PFSK-1 (cell line): ENCODE data around the gene TRIP6.

Experiments
- FOXP2 ChIP-seq: optimal IDR thresholded peaks from 2 replicates; pipeline ENCODE3; 2011; ENCODE audit warnings: borderline replicate concordance, control low read depth, inconsistent platforms; ENCODE audit not compliant: insufficient read depth; ENCODE audit errors: extremely low read length, extremely low read depth
- POLR2AphosphoS5 ChIP-seq: IDR thresholded peaks from 2 replicates; pipeline ENCODE4 v1.6.1; 2012; ENCODE audit warnings: low read depth, mild to moderate bottlenecking, control low read depth, low read length, moderate library complexity
- SIN3A ChIP-seq: IDR thresholded peaks from 2 replicates; pipeline ENCODE4 v1.6.1; 2012; ENCODE audit warnings: mild to moderate bottlenecking, low read length, moderate library complexity, borderline replicate concordance; ENCODE audit not compliant: insufficient read depth
- TAF1 ChIP-seq: IDR thresholded peaks from 2 replicates; pipeline ENCODE4 v1.6.1; 2012; ENCODE audit warnings: low read length, control low read depth, borderline replicate concordance; ENCODE audit not compliant: insufficient read depth
- TF ChIP-seq, protein P1 (sequence below), 2 experiments: IDR thresholded peaks; 2 replicates each; pipeline versions ENCODE4 v1.6.1 to v1.8.0; 2011 to 2012; ENCODE audit warnings: low read depth in 2 of 2, low read length in 2 of 2, control low read depth in 1 of 2, inconsistent platforms in 1 of 2, mild to moderate bottlenecking in 1 of 2, moderate library complexity in 1 of 2; ENCODE audit not compliant: insufficient read depth in 1 of 2

TRIP6 gene

GRCh38 chr7:100908512-100908911, 41.3 kb downstream of the TRIP6 start:
- TF ChIP-seq, protein P1, sequence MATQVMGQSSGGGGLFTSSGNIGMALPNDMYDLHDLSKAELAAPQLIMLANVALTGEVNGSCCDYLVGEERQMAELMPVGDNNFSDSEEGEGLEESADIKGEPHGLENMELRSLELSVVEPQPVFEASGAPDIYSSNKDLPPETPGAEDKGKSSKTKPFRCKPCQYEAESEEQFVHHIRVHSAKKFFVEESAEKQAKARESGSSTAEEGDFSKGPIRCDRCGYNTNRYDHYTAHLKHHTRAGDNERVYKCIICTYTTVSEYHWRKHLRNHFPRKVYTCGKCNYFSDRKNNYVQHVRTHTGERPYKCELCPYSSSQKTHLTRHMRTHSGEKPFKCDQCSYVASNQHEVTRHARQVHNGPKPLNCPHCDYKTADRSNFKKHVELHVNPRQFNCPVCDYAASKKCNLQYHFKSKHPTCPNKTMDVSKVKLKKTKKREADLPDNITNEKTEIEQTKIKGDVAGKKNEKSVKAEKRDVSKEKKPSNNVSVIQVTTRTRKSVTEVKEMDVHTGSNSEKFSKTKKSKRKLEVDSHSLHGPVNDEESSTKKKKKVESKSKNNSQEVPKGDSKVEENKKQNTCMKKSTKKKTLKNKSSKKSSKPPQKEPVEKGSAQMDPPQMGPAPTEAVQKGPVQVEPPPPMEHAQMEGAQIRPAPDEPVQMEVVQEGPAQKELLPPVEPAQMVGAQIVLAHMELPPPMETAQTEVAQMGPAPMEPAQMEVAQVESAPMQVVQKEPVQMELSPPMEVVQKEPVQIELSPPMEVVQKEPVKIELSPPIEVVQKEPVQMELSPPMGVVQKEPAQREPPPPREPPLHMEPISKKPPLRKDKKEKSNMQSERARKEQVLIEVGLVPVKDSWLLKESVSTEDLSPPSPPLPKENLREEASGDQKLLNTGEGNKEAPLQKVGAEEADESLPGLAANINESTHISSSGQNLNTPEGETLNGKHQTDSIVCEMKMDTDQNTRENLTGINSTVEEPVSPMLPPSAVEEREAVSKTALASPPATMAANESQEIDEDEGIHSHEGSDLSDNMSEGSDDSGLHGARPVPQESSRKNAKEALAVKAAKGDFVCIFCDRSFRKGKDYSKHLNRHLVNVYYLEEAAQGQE (IDR thresholded peaks at IDR 0.05; ENCODE audit: insufficient read depth in 1 of 2, low read depth in 2 of 2, low read length in 2 of 2) = no peak
- no peak for TF ChIP-seq SIN3A
- no peak for TF ChIP-seq FOXP2
- no peak for TF ChIP-seq POLR2AphosphoS5
- TF ChIP-seq TAF1 = no peak

DNA sequence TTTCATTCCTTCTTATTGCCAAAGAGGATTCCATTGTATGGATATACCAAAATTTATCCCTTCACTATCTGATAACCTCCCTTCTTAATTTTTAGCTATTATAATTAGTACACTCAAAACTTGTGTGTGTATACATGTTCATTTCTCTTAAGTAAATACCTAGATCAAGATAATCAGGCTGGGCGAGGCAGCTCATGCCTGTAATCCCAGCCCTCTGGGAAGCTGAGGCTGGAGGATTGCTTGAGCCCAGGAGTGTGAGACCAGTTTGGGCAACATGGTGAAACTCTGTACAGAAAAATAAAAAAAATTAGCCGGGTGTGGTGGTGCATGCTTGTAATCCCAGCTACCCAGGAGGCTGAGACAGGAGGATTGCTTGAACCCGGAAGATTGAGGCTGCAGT, 44.3 kb downstream of the TRIP6 start:
- TF ChIP-seq POLR2AphosphoS5 = no peak
- TF ChIP-seq SIN3A = no peak
- TF ChIP-seq FOXP2 = no peak
- TF ChIP-seq TAF1 = no peak
- TF ChIP-seq, protein P1 (IDR thresholded peaks at IDR 0.05; ENCODE audit: insufficient read depth in 1 of 2, low read depth in 2 of 2, low read length in 2 of 2) = no peak

GRCh38 chr7:100914208-100914878, 47.2 kb downstream of the TRIP6 start:
- TF ChIP-seq TAF1 = no peak
- TF ChIP-seq SIN3A = no peak
- no peak for TF ChIP-seq FOXP2

GRCh38 chr7:100914879-100915447, 47.8 kb downstream of the TRIP6 start:
- TF ChIP-seq, protein P1 (IDR thresholded peaks at IDR 0.05; ENCODE audit: insufficient read depth in 1 of 2, low read depth in 2 of 2, low read length in 2 of 2) = no peak
- TF ChIP-seq POLR2AphosphoS5 (no peak), FOXP2 (no peak), SIN3A (no peak), TAF1 (no peak)

DNA sequence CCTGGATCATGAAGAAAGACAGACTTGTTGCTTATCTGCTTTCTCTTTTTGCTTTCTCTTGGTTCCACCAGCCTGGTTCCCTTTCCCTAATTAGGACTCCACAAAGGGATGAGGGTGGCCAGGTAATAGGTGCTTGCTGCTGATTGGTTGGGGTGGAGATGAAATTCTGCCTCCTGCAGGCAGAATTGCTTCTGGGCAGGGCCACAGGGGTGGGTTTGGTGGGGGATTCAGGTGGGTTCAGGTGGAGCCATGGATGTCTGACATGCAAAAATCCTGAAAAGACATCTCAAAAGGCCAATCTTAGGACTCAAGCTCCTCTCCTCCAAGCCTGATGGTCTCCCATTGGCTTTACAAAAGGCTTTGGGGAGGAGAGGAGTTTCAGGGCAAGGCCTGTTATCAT, 53.9 kb downstream of the TRIP6 start:
- TF ChIP-seq FOXP2 (no peak), TAF1 (no peak), SIN3A (no peak), POLR2AphosphoS5 (no peak)
- TF ChIP-seq, protein P1 (IDR thresholded peaks at IDR 0.05; ENCODE audit: insufficient read depth in 1 of 2, low read depth in 2 of 2, low read length in 2 of 2) = no peak
